Hepatocyte (in vitro differentiated cells): Measurements from ENCODE around the gene MATCAP1.

Source experiments
- EZH2 ChIP-seq: fragments of 200-600 bp; sonication (generic); IDR thresholded peaks from 2 replicates; pipeline ENCODE4 v1.6.1; 2016; ENCODE audit warnings: antibody characterized with exemption, mild to moderate bottlenecking, borderline replicate concordance
- EZH2phosphoT487 ChIP-seq: fragments of 200-600 bp; sonication (generic); IDR thresholded peaks from one replicate; pipeline ENCODE4 v1.6.1; 2018; ENCODE audit warnings: antibody characterized with exemption, mild to moderate bottlenecking, low read depth, moderate library complexity; ENCODE audit not compliant: unreplicated experiment, severe bottlenecking
- TF ChIP-seq, protein P1 (sequence below): fragments of 200-600 bp; sonication (generic); IDR thresholded peaks from 2 replicates; pipeline ENCODE4 v1.5.1; 2016; ENCODE audit warnings: antibody characterized with exemption, mild to moderate bottlenecking; ENCODE audit not compliant: poor library complexity

DNA sequence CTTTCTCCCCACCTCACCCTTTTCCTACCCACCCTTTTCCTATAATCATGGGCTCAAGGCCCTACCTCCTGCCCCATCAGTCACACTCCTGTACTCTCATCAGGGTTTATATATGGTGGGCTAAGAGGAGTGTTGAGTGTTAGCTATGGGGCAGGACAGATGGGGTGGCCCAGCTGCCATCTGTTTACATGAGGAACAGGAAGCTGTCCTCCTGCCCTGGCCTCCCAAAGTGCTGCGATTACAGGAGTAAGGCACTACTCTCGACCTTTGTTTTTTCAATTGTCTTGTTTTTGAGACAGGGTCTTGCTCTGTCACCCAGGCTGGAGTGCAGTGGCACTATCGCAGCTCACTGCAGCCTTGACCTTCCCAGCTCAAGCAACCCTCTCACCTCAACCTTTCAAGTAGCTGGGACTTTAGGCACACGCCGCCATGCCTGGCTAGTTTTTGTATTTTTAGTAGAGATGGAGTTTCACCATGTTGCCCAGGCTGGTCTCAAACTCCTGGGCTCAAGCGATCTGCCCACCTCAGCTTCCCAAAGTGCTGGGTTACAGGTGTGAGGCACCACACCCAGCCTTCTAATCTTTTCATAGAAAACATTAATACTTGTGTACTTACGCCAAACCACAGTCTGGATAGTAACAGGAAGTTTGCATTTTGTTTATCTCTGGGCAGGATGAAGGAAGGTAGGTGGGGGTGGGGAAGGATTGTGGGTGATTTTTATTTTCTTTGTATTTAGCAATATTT is 25.7 kb downstream of the MATCAP1 start:
- TF ChIP-seq, protein P1, sequence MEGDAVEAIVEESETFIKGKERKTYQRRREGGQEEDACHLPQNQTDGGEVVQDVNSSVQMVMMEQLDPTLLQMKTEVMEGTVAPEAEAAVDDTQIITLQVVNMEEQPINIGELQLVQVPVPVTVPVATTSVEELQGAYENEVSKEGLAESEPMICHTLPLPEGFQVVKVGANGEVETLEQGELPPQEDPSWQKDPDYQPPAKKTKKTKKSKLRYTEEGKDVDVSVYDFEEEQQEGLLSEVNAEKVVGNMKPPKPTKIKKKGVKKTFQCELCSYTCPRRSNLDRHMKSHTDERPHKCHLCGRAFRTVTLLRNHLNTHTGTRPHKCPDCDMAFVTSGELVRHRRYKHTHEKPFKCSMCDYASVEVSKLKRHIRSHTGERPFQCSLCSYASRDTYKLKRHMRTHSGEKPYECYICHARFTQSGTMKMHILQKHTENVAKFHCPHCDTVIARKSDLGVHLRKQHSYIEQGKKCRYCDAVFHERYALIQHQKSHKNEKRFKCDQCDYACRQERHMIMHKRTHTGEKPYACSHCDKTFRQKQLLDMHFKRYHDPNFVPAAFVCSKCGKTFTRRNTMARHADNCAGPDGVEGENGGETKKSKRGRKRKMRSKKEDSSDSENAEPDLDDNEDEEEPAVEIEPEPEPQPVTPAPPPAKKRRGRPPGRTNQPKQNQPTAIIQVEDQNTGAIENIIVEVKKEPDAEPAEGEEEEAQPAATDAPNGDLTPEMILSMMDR, result no peak
- TF ChIP-seq EZH2phosphoT487, result no peak
- no peak for TF ChIP-seq EZH2
